ENCODE measurements around the gene ARHGAP12.

The ARHGAP12 gene

DNA sequence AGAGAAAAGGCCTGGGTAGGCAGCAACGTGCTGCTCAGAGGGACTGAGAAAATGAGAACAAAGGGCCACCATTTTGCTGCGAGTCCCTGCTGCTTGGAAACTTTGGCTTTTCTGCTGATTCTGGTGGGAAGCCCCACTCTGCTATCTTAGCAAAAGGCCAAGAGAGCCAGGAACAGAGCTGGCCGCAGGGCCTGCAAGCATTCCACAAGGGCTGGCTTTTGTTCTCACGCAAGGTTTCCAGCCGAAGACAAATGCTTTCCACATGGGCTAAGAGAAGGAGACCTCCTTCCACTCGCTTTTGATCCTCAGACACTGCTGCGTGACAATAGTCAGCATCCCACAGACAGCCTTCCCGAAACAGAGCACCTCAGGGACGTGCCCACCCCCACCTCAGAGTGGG is 163.1 kb downstream of the ARHGAP12 start:
- in situ Hi-C loops (cut with MboI; ENCODE audit: low sequenced_read_pairs, unreplicated experiment): no loop called here

DNA sequence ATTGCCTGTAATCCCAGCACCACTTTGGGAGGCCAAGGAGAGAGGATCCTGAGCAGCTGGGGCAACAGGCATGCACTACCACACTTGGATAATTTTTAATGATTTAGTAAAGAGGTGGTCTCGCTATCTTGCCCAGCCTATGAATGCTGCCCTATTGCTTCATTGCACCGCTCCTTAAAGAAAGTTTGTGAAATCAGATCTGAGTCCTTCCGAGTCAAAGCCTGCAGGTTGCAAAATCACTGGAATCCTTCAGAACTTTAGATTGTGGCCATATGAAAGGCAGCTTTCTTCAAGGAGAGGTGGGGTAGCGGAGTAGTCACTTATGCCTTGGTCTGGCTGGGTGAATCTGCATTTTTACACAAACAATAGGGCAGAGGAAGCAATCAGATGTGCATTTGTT is 166.3 kb downstream of the ARHGAP12 start:
- in situ Hi-C loops (cut with MboI; ENCODE audit: low sequenced_read_pairs, unreplicated experiment): no loop called here
- TF ChIP-seq, protein P1, sequence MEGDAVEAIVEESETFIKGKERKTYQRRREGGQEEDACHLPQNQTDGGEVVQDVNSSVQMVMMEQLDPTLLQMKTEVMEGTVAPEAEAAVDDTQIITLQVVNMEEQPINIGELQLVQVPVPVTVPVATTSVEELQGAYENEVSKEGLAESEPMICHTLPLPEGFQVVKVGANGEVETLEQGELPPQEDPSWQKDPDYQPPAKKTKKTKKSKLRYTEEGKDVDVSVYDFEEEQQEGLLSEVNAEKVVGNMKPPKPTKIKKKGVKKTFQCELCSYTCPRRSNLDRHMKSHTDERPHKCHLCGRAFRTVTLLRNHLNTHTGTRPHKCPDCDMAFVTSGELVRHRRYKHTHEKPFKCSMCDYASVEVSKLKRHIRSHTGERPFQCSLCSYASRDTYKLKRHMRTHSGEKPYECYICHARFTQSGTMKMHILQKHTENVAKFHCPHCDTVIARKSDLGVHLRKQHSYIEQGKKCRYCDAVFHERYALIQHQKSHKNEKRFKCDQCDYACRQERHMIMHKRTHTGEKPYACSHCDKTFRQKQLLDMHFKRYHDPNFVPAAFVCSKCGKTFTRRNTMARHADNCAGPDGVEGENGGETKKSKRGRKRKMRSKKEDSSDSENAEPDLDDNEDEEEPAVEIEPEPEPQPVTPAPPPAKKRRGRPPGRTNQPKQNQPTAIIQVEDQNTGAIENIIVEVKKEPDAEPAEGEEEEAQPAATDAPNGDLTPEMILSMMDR (IDR thresholded peaks at IDR 0.05; ENCODE audit: borderline replicate concordance, control extremely low read depth, extremely low read depth, insufficient read depth, missing control alignments): no peak
- DNase-seq (ENCODE audit: low spot score): no peak

More for the DNA sequence above, 163.1 kb downstream of the ARHGAP12 start:
- TF ChIP-seq, protein P1 (IDR thresholded peaks at IDR 0.05; ENCODE audit: borderline replicate concordance, control extremely low read depth, extremely low read depth, insufficient read depth, missing control alignments): no peak
- no peak for DNase-seq (ENCODE audit: low spot score)

DNA sequence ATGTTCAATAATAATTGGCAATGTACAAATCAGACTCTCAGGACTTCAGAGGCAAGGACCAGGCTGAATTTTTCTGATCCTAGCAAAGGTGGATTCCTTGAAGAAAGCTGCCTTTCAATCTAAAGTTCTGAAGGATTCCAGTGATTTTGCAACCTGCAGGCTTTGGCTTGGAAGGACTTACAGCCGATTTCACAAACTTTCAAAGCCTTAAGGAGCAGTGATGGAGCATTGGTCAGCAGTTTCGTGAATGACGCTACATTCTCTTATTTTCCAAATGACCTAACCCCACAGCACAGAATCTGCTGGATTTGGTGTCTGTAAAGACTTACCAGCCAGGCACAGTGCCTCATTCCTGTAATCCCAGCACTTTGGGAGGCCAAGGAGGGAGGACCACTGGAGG is 167.5 kb downstream of the ARHGAP12 start:
- TF ChIP-seq, protein P1 (IDR thresholded peaks at IDR 0.05; ENCODE audit: borderline replicate concordance, control extremely low read depth, extremely low read depth, insufficient read depth, missing control alignments): no peak
- no peak for DNase-seq (ENCODE audit: low spot score)
- in situ Hi-C loops (cut with MboI; ENCODE audit: low sequenced_read_pairs, unreplicated experiment): no loop called here

DNA sequence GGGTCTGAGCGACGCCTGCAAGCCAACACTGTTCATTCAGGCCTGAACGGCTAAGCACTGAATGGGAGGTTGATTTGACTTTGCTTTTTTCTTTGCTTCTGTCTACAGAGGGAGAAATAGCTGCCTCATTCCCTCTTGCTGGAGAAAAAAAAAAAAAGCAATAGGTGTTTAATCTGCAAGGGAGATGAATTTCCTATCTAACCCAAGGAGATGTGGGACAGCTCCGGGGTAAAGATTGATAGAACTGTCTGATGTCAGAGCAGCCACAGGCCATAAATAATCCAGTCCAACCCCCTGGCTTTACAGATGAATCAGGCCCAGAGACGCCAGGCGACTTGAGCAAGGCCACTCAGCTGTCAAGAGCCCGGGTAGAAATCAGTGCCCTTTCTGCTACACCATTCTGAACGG is 168.0 kb downstream of the ARHGAP12 start:
- DNase-seq (ENCODE audit: low spot score): no peak
- TF ChIP-seq, protein P1 (IDR thresholded peaks at IDR 0.05; ENCODE audit: borderline replicate concordance, control extremely low read depth, extremely low read depth, insufficient read depth, missing control alignments): no peak
- in situ Hi-C loops (cut with MboI; ENCODE audit: low sequenced_read_pairs, unreplicated experiment): no loop called here

DNA sequence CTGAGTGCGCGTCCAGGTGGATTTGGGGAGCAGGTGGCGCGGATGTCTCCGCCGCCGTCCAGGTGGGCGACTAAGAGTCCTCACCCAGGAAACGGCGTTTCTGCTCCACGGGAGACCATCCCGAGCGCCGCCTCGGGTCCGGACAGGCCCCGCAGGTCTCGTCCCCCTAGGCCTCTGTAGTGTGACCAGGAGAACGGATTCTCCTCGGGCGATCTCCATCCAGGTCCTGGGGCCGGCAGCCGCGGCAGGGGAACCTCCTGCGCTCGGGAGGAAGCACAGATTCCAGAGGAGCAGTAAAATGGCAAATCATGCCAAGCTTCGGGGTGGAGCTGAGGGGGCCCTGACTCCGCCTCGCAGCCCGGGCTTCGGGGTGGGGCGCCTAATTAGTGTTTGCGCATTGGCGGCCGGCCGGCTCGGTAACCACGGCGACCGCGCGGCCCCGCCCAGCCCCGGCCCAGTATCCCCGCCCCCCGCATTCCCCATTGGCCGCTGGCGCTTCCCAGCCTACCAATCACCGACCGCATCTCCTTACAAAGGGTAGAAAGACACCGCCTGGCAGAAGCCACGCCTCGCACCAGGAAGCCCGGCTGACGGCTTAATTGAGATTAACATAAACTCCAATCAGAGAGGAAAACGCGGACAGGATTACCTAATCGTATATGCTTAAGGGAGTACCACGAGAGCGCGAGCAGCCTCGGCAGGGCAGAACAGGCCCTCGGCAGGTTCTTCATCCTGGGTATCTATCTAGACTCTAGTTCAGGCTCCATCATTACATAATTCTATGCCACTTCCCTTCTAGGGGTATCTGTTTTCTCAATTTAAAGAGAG is 168.6 kb downstream of the ARHGAP12 start:
- peak; percentile 99 for DNase-seq (ENCODE audit: low spot score)
- in situ Hi-C loops (cut with MboI; ENCODE audit: low sequenced_read_pairs, unreplicated experiment): no loop called here
- TF ChIP-seq, protein P1 (IDR thresholded peaks at IDR 0.05; ENCODE audit: borderline replicate concordance, control extremely low read depth, extremely low read depth, insufficient read depth, missing control alignments): no peak

DNA sequence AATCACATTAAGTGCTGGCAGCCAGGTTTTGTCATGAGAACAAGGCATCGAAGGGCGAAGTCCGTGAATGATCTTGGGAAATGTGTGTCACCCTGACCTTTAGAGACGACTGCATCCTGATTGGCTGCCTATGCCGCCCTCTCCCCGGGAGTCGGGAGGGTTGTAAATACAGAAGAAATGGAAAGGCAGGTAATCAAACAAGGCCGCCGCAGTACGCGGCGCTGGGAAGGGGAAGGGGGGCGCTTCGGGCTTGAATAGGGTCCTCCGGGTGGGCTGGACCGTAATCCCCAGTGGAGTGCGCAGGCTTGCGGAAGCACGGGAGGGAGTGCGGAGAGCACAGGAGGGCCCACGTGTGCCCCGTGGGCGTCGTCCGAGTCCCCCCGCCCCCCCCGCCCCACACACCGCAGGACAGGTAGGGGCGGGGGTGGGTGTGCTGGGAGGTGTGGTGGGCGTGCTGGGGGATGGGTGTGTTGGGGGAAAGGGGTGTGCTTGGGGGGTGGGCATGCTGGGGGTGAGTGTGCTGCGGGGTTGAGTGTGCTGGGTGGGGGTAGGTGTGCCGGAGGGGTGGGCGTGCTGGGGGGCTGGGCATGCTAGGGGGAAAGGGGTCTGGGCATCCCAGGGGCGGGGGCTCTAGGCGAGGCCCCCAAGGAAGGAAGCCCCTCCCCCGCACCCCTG is 169.4 kb downstream of the ARHGAP12 start:
- DNase-seq (ENCODE audit: low spot score): peak; percentile 59
- in situ Hi-C loops (cut with MboI; ENCODE audit: low sequenced_read_pairs, unreplicated experiment): no loop called here
- TF ChIP-seq, protein P1 (IDR thresholded peaks at IDR 0.05; ENCODE audit: borderline replicate concordance, control extremely low read depth, extremely low read depth, insufficient read depth, missing control alignments): no peak

Measured in GM13976 (cell line).